Esophagus muscularis mucosa (tissue), 3 donors: ENCODE results near the gene DNAJA4.
"Not testable (repeated sequence)": the region's sequence is repeated elsewhere in the genome, so short reads cannot be mapped to it uniquely, and the experiment has no call there.

ENCODE experiments used
- CTCF ChIP-seq, 3 experiments: fragments of 200-600 bp in 2 of 3; fragments of 450-650 bp in 1 of 3; sonication (generic) in 2 of 3; IDR thresholded peaks; one replicate each; pipeline ENCODE4 v1.5.1; 2017 to 2019; ENCODE audit warnings: antibody characterized with exemption in 3 of 3, mild to moderate bottlenecking in 2 of 3, moderate library complexity in 1 of 3
- POLR2A ChIP-seq: fragments of 450-650 bp; IDR thresholded peaks from one replicate; pipeline ENCODE4 v1.6.1; 2017; ENCODE audit warnings: antibody characterized with exemption, moderate library complexity, mild to moderate bottlenecking, low read depth
- POLR2AphosphoS5 ChIP-seq, 2 donors: sonication (generic); formaldehyde crosslinking; IDR thresholded peaks; one replicate each; pipeline ENCODE4 v1.6.1; 2017; ENCODE audit warnings: antibody characterized with exemption in 2 of 2

GRCh38 chr15:78245976-78246620 is 18.3 kb upstream of the DNAJA4 start:
- not testable (repeated sequence) for TF ChIP-seq POLR2A; CTCF (IDR thresholded peaks at IDR 0.05); POLR2AphosphoS5 (IDR thresholded peaks at IDR 0.05)
